HCT116 (cell line): Measurements from ENCODE around the gene CDKN2B-AS1. TPM values are rescaled to one million over a fixed set of nuclear protein-coding genes. Genes with fewer than 3 reads are reported as not detected.

Experiments
- ATAC-seq: fragments of 200-7000 bp; cut with Tn5 transposase; 2 replicates; pipeline ENCODE4 v1.9.1; 2020; ENCODE audit warnings: mild to moderate bottlenecking, moderate library complexity
- BruUV-seq: library from RNA; stranded (reverse); fragments of 400-500 nt; replicated peaks from 2 replicates; lab custom pipeline; 2021; lab: Mats Ljungman, UMichigan
- CTCF ChIA-PET: fragments of 300-600 bp; sonication (Branson Sonifier 250); formaldehyde crosslinking; loops from one replicate; lab custom pipeline; 2021; ENCODE audit warnings: antibody characterized with exemption; lab: Charles Lee
- POLR2A ChIA-PET: fragments of 300-600, 350-600 bp; sonication (Branson Sonifier 250); formaldehyde crosslinking; loops from one replicate; lab custom pipeline; 2021; ENCODE audit warnings: antibody characterized with exemption; lab: Charles Lee
- RAD21 ChIA-PET, 2 experiments: fragments of 300-600 bp; sonication (Branson Sonifier 250); formaldehyde crosslinking; loops; one replicate each; lab custom pipeline; 2023; ENCODE audit warnings: low total read pairs in 2 of 2; ENCODE audit not compliant: uncharacterized antibody in 2 of 2, unreplicated experiment in 2 of 2, low non-redundant PET in 1 of 2; lab: Charles Lee
- DNase-seq: peaks from one replicate; pipeline ENCODE4 v3.0.0-alpha.2; 2010; ENCODE audit warnings: low read depth, low spot score
- H2AFZ ChIP-seq: fragments of 200-600 bp; shearing (Covaris generic), sonication (generic); 2 replicates; pipeline ENCODE4 v1.6.1; 2017; ENCODE audit warnings: low read depth, mixed run types, mixed read lengths, antibody characterized with exemption, low read length; ENCODE audit not compliant: poor library complexity, severe bottlenecking
- H3K27ac ChIP-seq: 2 replicates; pipeline ENCODE4 v1.5.1; 2012; ENCODE audit warnings: low read depth, low read length
- H3K27me3 ChIP-seq: fragments of 200-600 bp; sonication (generic); 2 replicates; pipeline ENCODE4 v1.6.1; 2016; ENCODE audit warnings: mixed run types, low read length, mixed read lengths; ENCODE audit not compliant: insufficient read depth
- H3K36me3 ChIP-seq, 2 experiments: fragments of 200-500 bp in 1 of 2; fragments of 200-600 bp in 1 of 2; sonication (Bioruptor generic) in 1 of 2; sonication (generic) in 1 of 2; 2 replicates each; pipeline versions ENCODE4 v1.5.1 to v1.6.1; 2014 to 2016; ENCODE audit warnings: low read length in 2 of 2, inconsistent platforms in 1 of 2, mixed read lengths in 1 of 2, mixed run types in 1 of 2; ENCODE audit not compliant: insufficient read depth in 2 of 2, control insufficient read depth in 1 of 2
- H3K4me1 ChIP-seq, 2 experiments: fragments of 200-600 bp in 1 of 2; sonication (generic) in 1 of 2; 2 replicates each; pipeline versions ENCODE4 v1.5.1 to v1.6.1; 2012 to 2017; ENCODE audit warnings: low read length in 2 of 2, inconsistent platforms in 1 of 2, mild to moderate bottlenecking in 1 of 2, mixed read lengths in 1 of 2, mixed run types in 1 of 2, moderate library complexity in 1 of 2; ENCODE audit not compliant: insufficient read depth in 2 of 2, control insufficient read depth in 1 of 2
- H3K4me2 ChIP-seq: fragments of 200-600 bp; sonication (generic); 2 replicates; pipeline ENCODE4 v1.6.1; 2017; ENCODE audit warnings: mixed run types, low read length, mixed read lengths
- H3K4me3 ChIP-seq, 2 experiments: fragments of 200-600 bp in 1 of 2; sonication (generic) in 1 of 2; replicated peaks in 1 of 2; 2 replicates each; pipeline ENCODE4 v1.5.1; 2011 to 2016; ENCODE audit warnings: low read length in 2 of 2, control low read depth in 1 of 2, low read depth in 1 of 2, mild to moderate bottlenecking in 1 of 2, mixed read lengths in 1 of 2, mixed run types in 1 of 2
- H3K79me2 ChIP-seq: fragments of 200-600 bp; sonication (generic); 2 replicates; pipeline ENCODE4 v1.6.1; 2017; ENCODE audit warnings: mild to moderate bottlenecking, mixed run types, low read length, moderate library complexity, mixed read lengths; ENCODE audit not compliant: insufficient read depth
- H3K9ac ChIP-seq: fragments of 200-600 bp; sonication (generic); 2 replicates; pipeline ENCODE4 v1.6.1; 2016; ENCODE audit warnings: low read length, mixed read lengths
- H3K9me2 ChIP-seq: fragments of 200-600 bp; sonication (generic), shearing (Covaris generic); 2 replicates; pipeline ENCODE4 v1.6.1; 2017; ENCODE audit warnings: mixed run types, mild to moderate bottlenecking, moderate library complexity; ENCODE audit not compliant: insufficient read depth
- H3K9me3 ChIP-seq, 2 experiments: fragments of 200-500 bp in 1 of 2; fragments of 200-600 bp in 1 of 2; sonication (Bioruptor generic) in 1 of 2; sonication (generic) in 1 of 2; 2 replicates each; pipeline ENCODE4 v1.6.1; 2014 to 2017; ENCODE audit warnings: low read length in 2 of 2, mixed read lengths in 2 of 2, inconsistent platforms in 1 of 2, low read depth in 1 of 2, mild to moderate bottlenecking in 1 of 2, mixed run types in 1 of 2, moderate library complexity in 1 of 2; ENCODE audit not compliant: control insufficient read depth in 1 of 2, insufficient read depth in 1 of 2
- H4K20me1 ChIP-seq: fragments of 200-600 bp; sonication (generic), shearing (Covaris generic); 2 replicates; pipeline ENCODE4 v1.6.1; 2017; ENCODE audit warnings: mixed run types, mild to moderate bottlenecking, moderate library complexity; ENCODE audit not compliant: insufficient read depth
- CBX3 ChIP-seq: IDR thresholded peaks from 2 replicates; pipeline ENCODE4 v1.6.1; 2012; ENCODE audit warnings: low read depth
- ELF1 ChIP-seq: IDR thresholded peaks from 2 replicates; pipeline ENCODE4 v1.6.1; 2012; ENCODE audit warnings: low read depth, borderline replicate concordance
- FOSL1 ChIP-seq: IDR thresholded peaks from 2 replicates; pipeline ENCODE4 v1.6.1; 2012; ENCODE audit warnings: low read depth
- intact Hi-C: fragments of 100-400 bp; cut with micrococcal nuclease; formaldehyde crosslinking; loops from 2 replicates; pipeline ENCODE4 v1.10.0; 2022
- total RNA-seq: library from RNA; stranded (reverse); gene quantifications from one replicate; pipeline ENCODE4 v1.2.1, GENCODE V29; 2021; ENCODE audit not compliant: unreplicated experiment
- TF ChIP-seq, protein P1 (sequence below): IDR thresholded peaks from 2 replicates; pipeline ENCODE4 v1.6.1; 2012; ENCODE audit warnings: low read depth

Gene CDKN2B-AS1
- total RNA-seq, 1 experiment from 2014 or later: 1.7 TPM

DNA sequence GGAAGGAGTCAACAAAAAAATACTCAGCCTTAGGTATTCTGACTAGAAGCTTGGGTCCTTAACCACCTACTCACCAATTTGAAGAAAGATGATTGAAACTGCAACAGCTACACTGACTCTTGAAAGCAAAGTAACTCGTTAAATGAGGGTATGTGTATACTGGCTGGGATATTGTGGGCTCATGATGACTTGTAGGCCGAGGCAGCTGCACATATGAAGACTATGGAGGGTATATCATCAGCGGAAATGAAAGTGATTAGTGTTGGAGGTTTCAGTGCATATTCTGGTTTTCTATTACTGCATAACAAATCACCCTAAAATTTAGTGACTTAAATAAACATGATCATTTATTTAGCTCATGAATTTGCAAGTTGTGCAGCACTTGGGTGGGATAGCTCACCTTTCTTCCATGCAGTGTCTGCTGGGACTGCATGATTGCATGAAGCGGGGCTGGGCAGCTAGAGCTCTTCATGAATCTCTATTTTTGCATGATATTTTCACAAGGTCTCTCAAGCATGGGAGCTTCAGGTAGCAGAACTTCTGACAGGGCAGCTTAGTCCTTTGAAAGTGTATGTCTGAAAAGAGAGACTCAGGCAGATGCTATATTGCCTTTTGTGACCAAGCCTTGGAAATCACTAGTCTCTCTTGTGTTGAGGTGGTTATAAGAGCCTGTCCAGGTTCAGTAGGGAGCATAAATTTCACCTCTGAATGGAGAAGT, 110.6 kb downstream of the CDKN2B-AS1 start:
- Histone ChIP-seq H3K9me2 (no peaks in the 10 kb centered on the region), H3K4me1 (peaks cover 24 to 25% of the 10 kb centered on the region in 2 experiments), H3K36me3 (no peaks in the 10 kb centered on the region), H4K20me1 (no peaks in the 10 kb centered on the region), H3K27me3 (no peaks in the 10 kb centered on the region), H2AFZ (no peak overlapping the region), H3K9ac (no peak overlapping the region), H3K9me3 (no peaks in the 10 kb centered on the region), H3K4me3 (no peak overlapping the region), H3K27ac (no peak overlapping the region), H3K79me2 (no peaks in the 10 kb centered on the region), H3K4me2 (no peak overlapping the region)
- TF ChIP-seq, protein P1, sequence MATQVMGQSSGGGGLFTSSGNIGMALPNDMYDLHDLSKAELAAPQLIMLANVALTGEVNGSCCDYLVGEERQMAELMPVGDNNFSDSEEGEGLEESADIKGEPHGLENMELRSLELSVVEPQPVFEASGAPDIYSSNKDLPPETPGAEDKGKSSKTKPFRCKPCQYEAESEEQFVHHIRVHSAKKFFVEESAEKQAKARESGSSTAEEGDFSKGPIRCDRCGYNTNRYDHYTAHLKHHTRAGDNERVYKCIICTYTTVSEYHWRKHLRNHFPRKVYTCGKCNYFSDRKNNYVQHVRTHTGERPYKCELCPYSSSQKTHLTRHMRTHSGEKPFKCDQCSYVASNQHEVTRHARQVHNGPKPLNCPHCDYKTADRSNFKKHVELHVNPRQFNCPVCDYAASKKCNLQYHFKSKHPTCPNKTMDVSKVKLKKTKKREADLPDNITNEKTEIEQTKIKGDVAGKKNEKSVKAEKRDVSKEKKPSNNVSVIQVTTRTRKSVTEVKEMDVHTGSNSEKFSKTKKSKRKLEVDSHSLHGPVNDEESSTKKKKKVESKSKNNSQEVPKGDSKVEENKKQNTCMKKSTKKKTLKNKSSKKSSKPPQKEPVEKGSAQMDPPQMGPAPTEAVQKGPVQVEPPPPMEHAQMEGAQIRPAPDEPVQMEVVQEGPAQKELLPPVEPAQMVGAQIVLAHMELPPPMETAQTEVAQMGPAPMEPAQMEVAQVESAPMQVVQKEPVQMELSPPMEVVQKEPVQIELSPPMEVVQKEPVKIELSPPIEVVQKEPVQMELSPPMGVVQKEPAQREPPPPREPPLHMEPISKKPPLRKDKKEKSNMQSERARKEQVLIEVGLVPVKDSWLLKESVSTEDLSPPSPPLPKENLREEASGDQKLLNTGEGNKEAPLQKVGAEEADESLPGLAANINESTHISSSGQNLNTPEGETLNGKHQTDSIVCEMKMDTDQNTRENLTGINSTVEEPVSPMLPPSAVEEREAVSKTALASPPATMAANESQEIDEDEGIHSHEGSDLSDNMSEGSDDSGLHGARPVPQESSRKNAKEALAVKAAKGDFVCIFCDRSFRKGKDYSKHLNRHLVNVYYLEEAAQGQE: no peak
- TF ChIP-seq CBX3 (no peak), FOSL1 (no peak), ELF1 (no peak)
- no peak for DNase-seq
- intact Hi-C loops: no loop called here
- RAD21 ChIA-PET: no interaction called here
- POLR2A ChIA-PET: no interaction called here
- CTCF ChIA-PET: interaction anchor here (1.2 kb wide), 1 partner anchor 134 kb away, joined by 3 read pairs; no protein-coding TSS in a partner anchor
- no peak for ATAC-seq
- BruUV-seq: no TSS peak
